MM.1S (cell line): ENCODE measurements around the gene MEPE.

Experiments used
- EZH2 ChIP-seq: fragments of 300-600 bp; sonication (generic); optimal IDR thresholded peaks from 2 replicates; pipeline ENCODE3; 2017; ENCODE audit warnings: low read depth, mild to moderate bottlenecking, antibody characterized with exemption, low read length, mixed read lengths
- TF ChIP-seq, protein P1 (sequence below): fragments of 300-600 bp; sonication (generic); IDR thresholded peaks from 2 replicates; pipeline ENCODE4 v1.5.1; 2016; ENCODE audit warnings: antibody characterized with exemption, low read length, mixed read lengths

DNA sequence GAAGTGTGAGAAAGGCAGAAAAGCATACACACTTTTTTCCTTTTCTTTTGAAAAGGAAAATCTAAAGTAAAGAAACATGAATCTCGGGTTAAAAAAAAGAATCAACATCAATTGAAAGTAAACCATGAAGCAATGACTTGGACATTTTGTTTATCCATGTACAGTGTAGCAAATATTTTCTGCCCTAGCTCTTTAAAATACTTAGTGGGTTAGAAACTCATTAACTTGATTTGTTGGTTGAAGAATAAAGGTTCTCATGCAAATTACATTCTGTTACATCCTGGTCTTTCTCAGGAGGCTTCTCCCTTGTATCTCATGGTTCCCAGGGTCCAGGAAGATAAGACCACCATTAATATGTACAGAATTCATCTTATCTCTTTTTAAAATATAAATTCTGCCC lies 9.0 kb upstream of the MEPE start:
- no peak for TF ChIP-seq EZH2
- TF ChIP-seq, protein P1, sequence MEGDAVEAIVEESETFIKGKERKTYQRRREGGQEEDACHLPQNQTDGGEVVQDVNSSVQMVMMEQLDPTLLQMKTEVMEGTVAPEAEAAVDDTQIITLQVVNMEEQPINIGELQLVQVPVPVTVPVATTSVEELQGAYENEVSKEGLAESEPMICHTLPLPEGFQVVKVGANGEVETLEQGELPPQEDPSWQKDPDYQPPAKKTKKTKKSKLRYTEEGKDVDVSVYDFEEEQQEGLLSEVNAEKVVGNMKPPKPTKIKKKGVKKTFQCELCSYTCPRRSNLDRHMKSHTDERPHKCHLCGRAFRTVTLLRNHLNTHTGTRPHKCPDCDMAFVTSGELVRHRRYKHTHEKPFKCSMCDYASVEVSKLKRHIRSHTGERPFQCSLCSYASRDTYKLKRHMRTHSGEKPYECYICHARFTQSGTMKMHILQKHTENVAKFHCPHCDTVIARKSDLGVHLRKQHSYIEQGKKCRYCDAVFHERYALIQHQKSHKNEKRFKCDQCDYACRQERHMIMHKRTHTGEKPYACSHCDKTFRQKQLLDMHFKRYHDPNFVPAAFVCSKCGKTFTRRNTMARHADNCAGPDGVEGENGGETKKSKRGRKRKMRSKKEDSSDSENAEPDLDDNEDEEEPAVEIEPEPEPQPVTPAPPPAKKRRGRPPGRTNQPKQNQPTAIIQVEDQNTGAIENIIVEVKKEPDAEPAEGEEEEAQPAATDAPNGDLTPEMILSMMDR = no peak
